NCI-H187 (cell line): Measurements from ENCODE around the gene EFEMP2.

Source experiments
- DNase-seq, 2 experiments: peaks; one replicate each; lab custom pipeline; 2025; lab: John Stamatoyannopoulos, UW

The EFEMP2 gene

GRCh38 chr11:65866509-65867283, 5.9 kb downstream of the EFEMP2 start:
- DNase-seq: no peak

- no peak for DNase-seq
Measured at GRCh38 chr11:65865550-65866172, 6.9 kb downstream of the EFEMP2 start.

- no peak for DNase-seq
Measured at GRCh38 chr11:65864706-65865471, 7.7 kb downstream of the EFEMP2 start.

- no peak for DNase-seq
Measured at GRCh38 chr11:65863889-65864705, 8.5 kb downstream of the EFEMP2 start.

- DNase-seq: no peak
Measured at GRCh38 chr11:65862941-65863888, 9.4 kb downstream of the EFEMP2 start.

GRCh38 chr11:65862191-65862735, 10.3 kb downstream of the EFEMP2 start:
- no peak for DNase-seq

GRCh38 chr11:65861533-65862183, 10.9 kb downstream of the EFEMP2 start:
- no peak for DNase-seq

GRCh38 chr11:65861165-65861505, 11.5 kb downstream of the EFEMP2 start:
- DNase-seq: no peak

GRCh38 chr11:65860278-65861164, 12.1 kb downstream of the EFEMP2 start, which contains the start of gene MUS81:
TSS of gene MUS81 (plus strand) at chr11:65860433. CDS start at chr11:65860754, 321 bp downstream.
- peak; percentile 90 to 92 for DNase-seq

- no peak for DNase-seq
Measured at GRCh38 chr11:65859812-65860277, 12.8 kb downstream of the EFEMP2 start.

- DNase-seq: peak; percentile 90 to 96
Measured at GRCh38 chr11:65859095-65859811, 13.3 kb downstream of the EFEMP2 start.

GRCh38 chr11:65858681-65859087, 13.9 kb downstream of the EFEMP2 start:
- DNase-seq: no peak

GRCh38 chr11:65857853-65858680, 14.5 kb downstream of the EFEMP2 start, which contains the start of gene CFL1:
TSS of gene CFL1 (minus strand) at chr11:65858180. CDS start at chr11:65858099, 81 bp downstream.
- DNase-seq: peak; percentile 80 to 94

GRCh38 chr11:65857500-65857852, 15.1 kb downstream of the EFEMP2 start:
- peak in 1 of 2 experiments; percentile 21 for DNase-seq

- DNase-seq: no peak
Measured at GRCh38 chr11:65856689-65857499, 15.7 kb downstream of the EFEMP2 start.

- DNase-seq: no peak
Measured at GRCh38 chr11:65855927-65856363, 16.7 kb downstream of the EFEMP2 start.
